GM12892 (cell line): Measurements from ENCODE around the gene SH3BP5.
"Not testable (repeated sequence)": the region's sequence is repeated elsewhere in the genome, so short reads cannot be mapped to it uniquely, and the experiment has no call there.

Source experiments
- POLR2A ChIP-seq: IDR thresholded peaks from 2 replicates; pipeline ENCODE4 v1.6.1; 2011; ENCODE audit warnings: low read depth, low read length, control low read depth
- POLR2AphosphoS5 ChIP-seq: IDR thresholded peaks from 2 replicates; pipeline ENCODE4 v1.6.1; 2011; ENCODE audit warnings: low read depth, low read length, control low read depth
- TAF1 ChIP-seq: IDR thresholded peaks from 2 replicates; pipeline ENCODE4 v1.6.1; 2011; ENCODE audit warnings: low read depth, mild to moderate bottlenecking, control low read depth, low read length, borderline replicate concordance

- not testable (repeated sequence) for TF ChIP-seq POLR2AphosphoS5, TAF1, POLR2A
Measured at GRCh38 chr3:15364078-15364477, 31.7 kb upstream of the SH3BP5 start.
